Neutrophil (primary cell): ENCODE results near the gene ADCY5.

Experiments
- H3K27ac ChIP-seq: fragments of 200-600 bp; sonication (generic); 2 replicates; pipeline ENCODE4 v1.5.1; 2016; ENCODE audit warnings: mild to moderate bottlenecking, moderate library complexity
- H3K27me3 ChIP-seq: fragments of 200-600 bp; sonication (generic); 2 replicates; pipeline ENCODE4 v1.6.0; 2016; ENCODE audit warnings: mild to moderate bottlenecking
- H3K36me3 ChIP-seq: fragments of 200-600 bp; sonication (generic); 2 replicates; pipeline ENCODE4 v1.5.1; 2017
- H3K4me1 ChIP-seq, 2 experiments: fragments of 200-600 bp in 1 of 2; sonication (generic) in 1 of 2; 1 replicate in 1 of 2; 2 replicates in 1 of 2; pipeline versions ENCODE4 v1.5.1 to v1.6.1; 2013 to 2016; ENCODE audit warnings: low read depth in 1 of 2, low read length in 1 of 2, mild to moderate bottlenecking in 1 of 2, moderate library complexity in 1 of 2; ENCODE audit not compliant: control insufficient read depth in 1 of 2, insufficient read depth in 1 of 2
- H3K4me3 ChIP-seq, 2 experiments: fragments of 200-600 bp in 1 of 2; sonication (generic) in 1 of 2; 1 replicate in 1 of 2; 2 replicates in 1 of 2; pipeline ENCODE4 v1.5.1; 2013 to 2016; ENCODE audit warnings: low read depth in 1 of 2, low read length in 1 of 2, mild to moderate bottlenecking in 1 of 2, moderate library complexity in 1 of 2
- H3K9me3 ChIP-seq: fragments of 200-600 bp; sonication (generic); 2 replicates; pipeline ENCODE4 v1.5.1; 2016
- TF ChIP-seq, protein P1 (sequence below): fragments of 200-600 bp; sonication (generic); IDR thresholded peaks from 2 replicates; pipeline ENCODE4 v1.5.1; 2016; ENCODE audit warnings: antibody characterized with exemption

The ADCY5 gene

DNA sequence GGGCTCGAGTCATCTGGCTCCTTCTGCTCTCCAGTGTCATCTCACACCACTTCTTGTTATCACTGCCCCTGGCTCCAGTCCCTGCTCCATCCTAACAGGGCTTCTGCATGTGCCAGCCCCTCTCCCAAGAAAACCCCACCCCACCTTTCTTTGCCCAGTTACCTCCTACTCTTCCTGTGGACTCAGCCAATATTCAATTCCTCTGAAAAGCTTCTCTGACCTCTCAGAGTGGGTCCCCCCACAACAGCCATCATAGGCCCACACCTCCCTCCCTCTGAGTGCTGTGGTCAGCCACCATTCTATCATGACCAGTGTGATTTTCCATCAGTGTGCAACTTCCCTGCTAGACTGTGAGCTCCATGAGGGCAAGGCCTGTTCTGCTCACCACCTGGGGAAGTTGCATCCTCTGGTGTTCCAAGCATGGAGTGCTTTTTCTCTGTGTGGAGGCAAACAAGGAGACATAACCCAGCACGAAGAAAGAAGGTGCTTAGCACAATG is 71.6 kb downstream of the ADCY5 start:
- Histone ChIP-seq H3K4me3 (no peak overlapping the region), H3K27me3 (peaks cover under 1% of the 10 kb centered on the region)

DNA sequence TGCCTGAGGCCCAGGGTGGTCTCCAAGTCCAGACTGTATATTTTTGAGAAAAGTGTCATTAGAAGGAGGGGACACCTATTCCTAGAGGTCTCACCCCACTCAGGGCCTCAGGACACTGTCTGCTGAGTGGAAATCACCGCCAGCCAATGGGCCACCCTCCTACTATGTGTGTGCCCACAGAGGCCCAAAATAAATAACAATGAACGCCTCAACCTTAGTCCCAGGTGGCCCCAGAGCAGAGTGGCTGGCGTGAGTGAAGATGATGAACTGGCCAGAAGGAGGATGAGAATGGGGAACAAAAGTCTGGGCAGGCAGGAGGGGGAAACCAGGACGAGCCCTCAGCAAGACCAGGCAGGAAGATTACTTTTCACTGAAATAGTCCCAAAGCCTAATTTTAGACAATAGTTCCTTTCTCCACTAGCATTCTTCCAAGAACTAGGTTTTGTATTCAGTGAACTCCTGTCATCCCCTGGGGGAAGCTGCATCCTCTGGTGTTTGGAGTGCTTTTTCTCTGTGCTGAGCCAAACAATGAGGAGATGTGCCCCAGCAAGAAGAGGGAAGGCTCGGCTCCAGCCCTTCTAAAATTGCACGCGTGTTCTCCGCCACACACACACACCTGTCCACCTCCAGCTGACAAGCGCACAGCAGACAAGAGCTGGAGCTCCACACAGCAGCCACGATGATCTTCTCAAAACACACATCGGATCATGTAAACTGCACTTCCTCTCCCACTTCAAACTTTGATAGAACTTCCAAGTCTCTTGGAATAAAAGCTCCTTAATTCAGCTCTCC is 72.2 kb downstream of the ADCY5 start:
- TF ChIP-seq, protein P1, sequence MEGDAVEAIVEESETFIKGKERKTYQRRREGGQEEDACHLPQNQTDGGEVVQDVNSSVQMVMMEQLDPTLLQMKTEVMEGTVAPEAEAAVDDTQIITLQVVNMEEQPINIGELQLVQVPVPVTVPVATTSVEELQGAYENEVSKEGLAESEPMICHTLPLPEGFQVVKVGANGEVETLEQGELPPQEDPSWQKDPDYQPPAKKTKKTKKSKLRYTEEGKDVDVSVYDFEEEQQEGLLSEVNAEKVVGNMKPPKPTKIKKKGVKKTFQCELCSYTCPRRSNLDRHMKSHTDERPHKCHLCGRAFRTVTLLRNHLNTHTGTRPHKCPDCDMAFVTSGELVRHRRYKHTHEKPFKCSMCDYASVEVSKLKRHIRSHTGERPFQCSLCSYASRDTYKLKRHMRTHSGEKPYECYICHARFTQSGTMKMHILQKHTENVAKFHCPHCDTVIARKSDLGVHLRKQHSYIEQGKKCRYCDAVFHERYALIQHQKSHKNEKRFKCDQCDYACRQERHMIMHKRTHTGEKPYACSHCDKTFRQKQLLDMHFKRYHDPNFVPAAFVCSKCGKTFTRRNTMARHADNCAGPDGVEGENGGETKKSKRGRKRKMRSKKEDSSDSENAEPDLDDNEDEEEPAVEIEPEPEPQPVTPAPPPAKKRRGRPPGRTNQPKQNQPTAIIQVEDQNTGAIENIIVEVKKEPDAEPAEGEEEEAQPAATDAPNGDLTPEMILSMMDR: no peak
- H3K27me3 ChIP-seq: peaks cover 2% of the 10 kb centered on the region
- H3K4me3 ChIP-seq: no peak overlapping the region

More for the DNA sequence above, 71.6 kb downstream of the ADCY5 start:
- Histone ChIP-seq H3K27ac (no peak overlapping the region), H3K9me3 (no peaks in the 10 kb centered on the region), H3K36me3 (no peaks in the 10 kb centered on the region), H3K4me1 (no peaks in the 10 kb centered on the region)
- TF ChIP-seq, protein P1: no peak

DNA sequence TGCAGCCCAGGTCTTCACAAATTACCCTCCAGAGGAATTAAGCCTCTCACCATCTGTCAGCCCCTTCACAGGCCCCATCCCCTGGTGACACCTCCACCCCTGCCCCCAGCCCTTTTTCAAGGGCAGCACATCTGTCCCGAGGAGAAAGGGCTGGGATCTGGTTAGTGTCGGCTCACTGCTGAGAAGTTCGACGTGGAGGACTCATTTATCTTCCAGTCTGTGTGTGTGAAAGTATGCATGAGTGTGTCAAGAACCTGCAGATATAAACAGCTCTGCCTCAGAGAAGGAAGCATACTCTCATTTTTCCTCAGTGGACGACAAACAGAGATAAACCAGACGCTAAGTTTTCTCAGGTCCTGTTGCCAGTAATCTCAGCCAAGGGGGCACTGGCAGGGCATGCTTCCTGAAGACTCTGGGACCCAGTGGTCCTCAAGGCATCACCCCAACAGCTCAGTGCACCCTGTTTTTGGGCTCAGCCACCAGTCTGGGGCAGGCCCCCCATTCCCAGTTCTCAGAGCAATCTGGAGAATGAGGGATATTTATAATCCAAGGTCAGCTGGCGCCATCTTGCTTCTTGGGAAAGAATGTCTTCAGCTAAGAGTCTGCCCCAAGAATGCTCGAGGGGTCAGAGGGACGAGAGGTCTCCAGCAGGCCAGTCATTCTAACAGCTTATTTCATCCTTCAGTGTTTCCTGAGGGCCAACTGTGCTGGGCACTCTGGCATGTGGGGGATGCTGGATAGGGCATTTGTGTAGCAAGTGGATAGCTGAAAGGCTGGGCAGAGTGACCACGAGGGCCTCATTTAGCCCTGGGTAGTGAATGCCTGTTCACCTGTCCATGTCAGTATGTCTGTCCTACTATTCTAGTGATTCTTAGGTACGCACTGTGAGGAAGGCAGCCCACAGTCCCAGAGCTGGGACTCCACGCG is 73.6 kb downstream of the ADCY5 start:
- H3K4me1 ChIP-seq: no peaks in the 10 kb centered on the region
- no peak overlapping the region for H3K4me3 ChIP-seq
- no peaks in the 10 kb centered on the region for H3K36me3 ChIP-seq
- TF ChIP-seq, protein P1: no peak
- peaks cover 2% of the 10 kb centered on the region for H3K27me3 ChIP-seq
- no peak overlapping the region for H3K27ac ChIP-seq
- no peaks in the 10 kb centered on the region for H3K9me3 ChIP-seq

More for the DNA sequence above, 72.2 kb downstream of the ADCY5 start:
- H3K9me3 ChIP-seq: no peaks in the 10 kb centered on the region
- H3K4me1 ChIP-seq: no peaks in the 10 kb centered on the region
- H3K27ac ChIP-seq: no peak overlapping the region
- no peaks in the 10 kb centered on the region for H3K36me3 ChIP-seq

DNA sequence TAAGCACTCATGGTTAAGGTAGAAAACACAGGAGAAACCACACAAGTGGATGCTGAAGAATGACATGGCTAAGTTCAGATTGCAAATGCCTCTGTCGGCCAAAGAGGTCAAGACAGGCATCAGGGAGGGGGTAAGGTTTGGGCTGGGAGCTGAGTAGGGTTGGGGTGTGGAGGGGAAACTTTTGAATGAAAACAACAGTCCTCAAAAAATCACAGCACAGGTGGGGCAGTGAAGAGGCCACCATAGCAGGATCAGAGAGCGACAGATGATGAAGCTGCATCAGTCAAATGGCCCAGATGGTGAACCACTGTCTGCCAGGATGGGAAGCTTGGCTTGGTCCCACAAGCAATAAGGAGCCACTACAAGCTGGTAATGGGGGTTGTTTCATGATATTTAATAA is 74.9 kb downstream of the ADCY5 start:
- H3K4me1 ChIP-seq: no peaks in the 10 kb centered on the region
- peaks cover 2% of the 10 kb centered on the region for H3K27me3 ChIP-seq
- no peak overlapping the region for H3K4me3 ChIP-seq
- TF ChIP-seq, protein P1: no peak
- H3K36me3 ChIP-seq: no peaks in the 10 kb centered on the region
- H3K9me3 ChIP-seq: no peaks in the 10 kb centered on the region
- no peak overlapping the region for H3K27ac ChIP-seq

DNA sequence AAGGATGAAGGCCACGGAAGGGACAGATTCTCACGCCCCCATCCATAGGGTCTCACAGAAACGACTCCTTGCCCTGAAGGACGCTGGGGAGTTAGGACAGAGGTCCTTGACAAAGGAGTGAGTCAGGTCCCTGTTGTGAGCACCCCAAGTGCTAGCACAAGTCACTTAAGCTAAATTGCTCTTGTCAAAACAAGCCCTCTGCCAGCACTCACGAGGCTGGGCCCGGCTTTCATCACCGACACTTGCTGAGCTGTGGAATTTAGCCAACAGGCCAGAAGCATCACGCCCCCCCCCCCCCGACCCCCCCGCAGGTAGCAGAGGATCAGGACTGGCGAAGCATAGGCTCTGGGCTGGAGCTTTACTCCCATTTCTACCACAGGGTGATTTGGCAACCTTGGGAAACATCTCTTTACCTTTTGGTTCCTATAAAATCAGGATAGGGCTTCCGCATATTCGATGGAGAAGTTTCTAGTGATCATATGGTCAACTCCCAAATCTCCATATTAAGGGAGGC is 75.4 kb downstream of the ADCY5 start:
- Histone ChIP-seq H3K27me3 (peaks cover 2% of the 10 kb centered on the region), H3K4me3 (no peak overlapping the region), H3K36me3 (no peaks in the 10 kb centered on the region), H3K4me1 (no peaks in the 10 kb centered on the region), H3K27ac (no peak overlapping the region), H3K9me3 (no peaks in the 10 kb centered on the region)
- TF ChIP-seq, protein P1: no peak
